BLaER1 treated with 17β-estradiol and CSF1 and Interleukin-3, amounts not matched to agents 10 nM and 100 nM (cell line): ENCODE measurements around the gene IGSF9.
A peak's percentile ranks its signal among the peaks of the same experiment; 100 is the strongest.

Experiments
- H3K27ac ChIP-seq, 11 experiments: shearing (Covaris generic); formaldehyde crosslinking; 2 replicates each; pipeline ENCODE4 v1.8.1; 2022
- H3K27me3 ChIP-seq, 11 experiments: shearing (Covaris generic); formaldehyde crosslinking; 2 replicates each; pipeline ENCODE4 v1.8.1; 2022
- H3K36me3 ChIP-seq, 11 experiments: shearing (Covaris generic); formaldehyde crosslinking; 2 replicates each; pipeline ENCODE4 v1.8.1; 2022
- H3K4me1 ChIP-seq, 10 experiments: shearing (Covaris generic); formaldehyde crosslinking; 2 replicates each; pipeline ENCODE4 v1.8.1; 2022
- H3K4me2 ChIP-seq, 11 experiments: shearing (Covaris generic); formaldehyde crosslinking; 2 replicates each; pipeline ENCODE4 v1.8.1; 2022
- H3K4me3 ChIP-seq, 10 experiments: shearing (Covaris generic); formaldehyde crosslinking; 2 replicates each; pipeline ENCODE4 v1.8.1; 2022
- H3K9ac ChIP-seq, 11 experiments: shearing (Covaris generic); formaldehyde crosslinking; 2 replicates each; pipeline ENCODE4 v1.8.1; 2022
- H3K9me3 ChIP-seq, 11 experiments: shearing (Covaris generic); formaldehyde crosslinking; replicated peaks in 1 of 11; 2 replicates each; pipeline ENCODE4 v1.8.1; 2022
- H4K20me1 ChIP-seq, 11 experiments: shearing (Covaris generic); formaldehyde crosslinking; 2 replicates each; pipeline ENCODE4 v1.8.1; 2022
- Cebpa-rat ChIP-seq, 11 experiments: shearing (Covaris generic); IDR thresholded peaks; 2 replicates each; pipeline ENCODE4 v1.8.1; 2022

Gene IGSF9

GRCh38 chr1:159961636-159962035, 16.2 kb upstream of the IGSF9 start:
- no peak overlapping the region for H3K4me3 ChIP-seq
- no peaks in the 10 kb centered on the region for H3K27me3 ChIP-seq
- H4K20me1 ChIP-seq = no peaks in the 10 kb centered on the region; a peak in 1 of 22 replicates
- no peak overlapping the region for H3K9ac ChIP-seq
- no peak overlapping the region for H3K27ac ChIP-seq
- no peaks in the 10 kb centered on the region for H3K9me3 ChIP-seq
- TF ChIP-seq Cebpa-rat (IDR thresholded peaks at IDR 0.05) = no peak
- H3K4me2 ChIP-seq = no peak overlapping the region
- H3K4me1 ChIP-seq = peaks cover 0 to 4% (median 0%) of the 10 kb centered on the region in 10 experiments; a peak in 1 of 20 replicates
- no peaks in the 10 kb centered on the region for H3K36me3 ChIP-seq

- no peaks in the 10 kb centered on the region; a peak in 1 of 22 replicates for H4K20me1 ChIP-seq
- H3K4me3 ChIP-seq = no peak overlapping the region
- H3K9me3 ChIP-seq = no peaks in the 10 kb centered on the region
- no peak for TF ChIP-seq Cebpa-rat (IDR thresholded peaks at IDR 0.05)
- H3K4me1 ChIP-seq = peaks cover 0 to 4% (median 0%) of the 10 kb centered on the region in 10 experiments; a peak in 1 of 20 replicates
- no peaks in the 10 kb centered on the region for H3K27me3 ChIP-seq
- H3K4me2 ChIP-seq = no peak overlapping the region
- no peaks in the 10 kb centered on the region for H3K36me3 ChIP-seq
- H3K9ac ChIP-seq = no peak overlapping the region
- no peak overlapping the region for H3K27ac ChIP-seq
Observed at GRCh38 chr1:159960721-159961381, 15.4 kb upstream of the IGSF9 start.

GRCh38 chr1:159959451-159959850, 14.0 kb upstream of the IGSF9 start:
- H3K4me1 ChIP-seq = peaks cover 0 to 5% (median under 1%) of the 10 kb centered on the region in 10 experiments; a peak in 9 of 20 replicates
- no peaks in the 10 kb centered on the region for H3K27me3 ChIP-seq
- no peaks in the 10 kb centered on the region for H3K36me3 ChIP-seq
- no peak overlapping the region for H3K9ac ChIP-seq
- no peaks in the 10 kb centered on the region for H3K9me3 ChIP-seq
- no peak overlapping the region for H3K4me2 ChIP-seq
- no peak for TF ChIP-seq Cebpa-rat (IDR thresholded peaks at IDR 0.05)
- no peak overlapping the region for H3K27ac ChIP-seq
- H4K20me1 ChIP-seq = no peaks in the 10 kb centered on the region; a peak in 1 of 22 replicates
- no peak overlapping the region for H3K4me3 ChIP-seq

GRCh38 chr1:159958719-159959380, 13.4 kb upstream of the IGSF9 start:
- Histone ChIP-seq H3K27ac (no peak overlapping the region), H3K27me3 (no peaks in the 10 kb centered on the region), H3K4me1 (peaks cover 0 to 11% (median 5%) of the 10 kb centered on the region in 10 experiments; a peak in 10 of 20 replicates), H3K4me3 (no peak overlapping the region), H3K4me2 (no peak overlapping the region), H4K20me1 (no peaks in the 10 kb centered on the region; a peak in 1 of 22 replicates), H3K9me3 (no peaks in the 10 kb centered on the region), H3K9ac (no peak overlapping the region), H3K36me3 (no peaks in the 10 kb centered on the region)
- TF ChIP-seq Cebpa-rat (IDR thresholded peaks at IDR 0.05) = no peak

GRCh38 chr1:159957824-159958268, 12.4 kb upstream of the IGSF9 start:
- no peaks in the 10 kb centered on the region for H3K36me3 ChIP-seq
- no peak overlapping the region for H3K4me2 ChIP-seq

GRCh38 chr1:159955456-159955855, 10.0 kb upstream of the IGSF9 start:
- Histone ChIP-seq H3K9me3 (no peaks in the 10 kb centered on the region), H3K27ac (no peak overlapping the region), H3K4me3 (no peak overlapping the region), H3K9ac (no peak overlapping the region), H4K20me1 (no peaks in the 10 kb centered on the region; a peak in 1 of 22 replicates), H3K27me3 (no peaks in the 10 kb centered on the region), H3K4me1 (peaks cover 0 to 20% (median 9%) of the 10 kb centered on the region in 10 experiments; a peak in 12 of 20 replicates), H3K4me2 (no peak overlapping the region), H3K36me3 (no peaks in the 10 kb centered on the region)
- TF ChIP-seq Cebpa-rat (IDR thresholded peaks at IDR 0.05) = no peak

More at GRCh38 chr1:159957824-159958268, 12.4 kb upstream of the IGSF9 start:
- Histone ChIP-seq H3K27me3 (no peaks in the 10 kb centered on the region), H3K4me1 (peaks cover 0 to 19% (median 6%) of the 10 kb centered on the region in 10 experiments; a peak in 10 of 20 replicates), H4K20me1 (no peaks in the 10 kb centered on the region; a peak in 1 of 22 replicates), H3K9me3 (no peaks in the 10 kb centered on the region), H3K9ac (no peak overlapping the region), H3K4me3 (no peak overlapping the region), H3K27ac (no peak overlapping the region)
- no peak for TF ChIP-seq Cebpa-rat (IDR thresholded peaks at IDR 0.05)

- Histone ChIP-seq H3K9me3 (no peaks in the 10 kb centered on the region), H3K27me3 (no peaks in the 10 kb centered on the region), H3K36me3 (no peaks in the 10 kb centered on the region), H4K20me1 (no peaks in the 10 kb centered on the region; a peak in 1 of 22 replicates), H3K4me2 (peak within 1 kb of the TSS in 5 of 11 experiments; percentile 36 to 83 (median 78); a peak in 8 of 22 replicates), H3K9ac (no peak within 1 kb of the TSS), H3K4me1 (peaks cover 0 to 32% (median 8%) of the 10 kb centered on the region in 10 experiments; a peak in 12 of 20 replicates), H3K27ac (peak within 1 kb of the TSS in 2 of 11 experiments; percentile 15 to 43; a peak in 3 of 22 replicates), H3K4me3 (no peak within 1 kb of the TSS)
- TF ChIP-seq Cebpa-rat (IDR thresholded peaks at IDR 0.05) = no peak
Observed at GRCh38 chr1:159953536-159954515, 8.4 kb upstream of the IGSF9 start, which contains the start of gene SLAMF9. SLAMF9 (minus strand) TSS chr1:159954237; CDS start chr1:159954137, 100 bp downstream.

GRCh38 chr1:159952932-159953331, 7.5 kb upstream of the IGSF9 start:
- no peaks in the 10 kb centered on the region for H3K36me3 ChIP-seq
- no peak overlapping the region for H3K9ac ChIP-seq
- no peaks in the 10 kb centered on the region for H3K27me3 ChIP-seq
- peak overlapping the region in 3 of 11 experiments; percentile 78 to 83 (median 79); a peak in 4 of 22 replicates for H3K4me2 ChIP-seq
- H3K9me3 ChIP-seq = no peaks in the 10 kb centered on the region
- no peaks in the 10 kb centered on the region; a peak in 1 of 22 replicates for H4K20me1 ChIP-seq
- TF ChIP-seq Cebpa-rat (IDR thresholded peaks at IDR 0.05) = no peak
- peaks cover 0 to 32% (median 8%) of the 10 kb centered on the region in 10 experiments; a peak in 12 of 20 replicates for H3K4me1 ChIP-seq
- H3K4me3 ChIP-seq = no peak overlapping the region
- no peak overlapping the region for H3K27ac ChIP-seq
